GM12865 (cell line): ENCODE data around the gene MTURN.

ENCODE experiments used
- DNase-seq: peaks from one replicate; pipeline ENCODE4 v3.0.0; 2010; ENCODE audit warnings: low read depth
- H3K4me3 ChIP-seq: 2 replicates; pipeline ENCODE4 v1.5.1; 2011; ENCODE audit warnings: mild to moderate bottlenecking, low read depth, low read length, control low read depth
- CTCF ChIP-seq: IDR thresholded peaks from 2 replicates; pipeline ENCODE4 v1.5.1; 2011; ENCODE audit warnings: low read length, control low read depth, low read depth, inconsistent platforms; ENCODE audit not compliant: insufficient read depth; ENCODE audit errors: missing control alignments

MTURN gene

GRCh38 chr7:30114536-30115238 lies 20.1 kb upstream of the MTURN start:
- DNase-seq = peak; percentile 9
- no peak for TF ChIP-seq CTCF
- H3K4me3 ChIP-seq = no peak overlapping the region

DNA sequence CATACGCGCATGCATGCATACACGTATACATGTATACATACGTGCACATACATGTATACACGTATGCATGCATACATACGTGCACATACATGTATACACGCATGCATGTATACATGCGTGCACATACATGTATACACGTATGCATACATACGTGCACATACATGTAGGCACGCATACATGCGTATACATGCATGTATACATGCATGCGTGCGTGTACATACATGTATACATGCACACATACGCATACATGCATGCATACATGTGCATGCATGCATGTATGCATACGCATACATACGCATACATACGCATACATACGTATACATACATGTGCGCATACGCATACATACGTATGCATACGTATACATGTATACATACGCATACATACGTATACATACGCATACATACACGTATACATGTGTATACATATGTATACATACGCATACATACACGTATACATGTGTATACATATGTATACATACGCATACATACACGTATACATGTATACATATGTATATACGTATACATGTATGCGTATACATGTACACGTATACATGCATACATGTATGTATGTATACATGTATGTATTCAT lies 19.0 kb upstream of the MTURN start:
- no peak for DNase-seq
- TF ChIP-seq CTCF = no peak
- no peak overlapping the region for H3K4me3 ChIP-seq

- no peak for DNase-seq
- no peak overlapping the region for H3K4me3 ChIP-seq
- no peak for TF ChIP-seq CTCF
Observed at GRCh38 chr7:30116771-30117170, 18.0 kb upstream of the MTURN start.

- no peak for TF ChIP-seq CTCF
- no peak for DNase-seq
- H3K4me3 ChIP-seq = no peak overlapping the region
Observed at GRCh38 chr7:30117896-30118295, 16.9 kb upstream of the MTURN start.

- no peak for TF ChIP-seq CTCF
- H3K4me3 ChIP-seq = no peak overlapping the region
- DNase-seq = peak; percentile 6
Observed at GRCh38 chr7:30119890-30120577, 14.8 kb upstream of the MTURN start.

DNA sequence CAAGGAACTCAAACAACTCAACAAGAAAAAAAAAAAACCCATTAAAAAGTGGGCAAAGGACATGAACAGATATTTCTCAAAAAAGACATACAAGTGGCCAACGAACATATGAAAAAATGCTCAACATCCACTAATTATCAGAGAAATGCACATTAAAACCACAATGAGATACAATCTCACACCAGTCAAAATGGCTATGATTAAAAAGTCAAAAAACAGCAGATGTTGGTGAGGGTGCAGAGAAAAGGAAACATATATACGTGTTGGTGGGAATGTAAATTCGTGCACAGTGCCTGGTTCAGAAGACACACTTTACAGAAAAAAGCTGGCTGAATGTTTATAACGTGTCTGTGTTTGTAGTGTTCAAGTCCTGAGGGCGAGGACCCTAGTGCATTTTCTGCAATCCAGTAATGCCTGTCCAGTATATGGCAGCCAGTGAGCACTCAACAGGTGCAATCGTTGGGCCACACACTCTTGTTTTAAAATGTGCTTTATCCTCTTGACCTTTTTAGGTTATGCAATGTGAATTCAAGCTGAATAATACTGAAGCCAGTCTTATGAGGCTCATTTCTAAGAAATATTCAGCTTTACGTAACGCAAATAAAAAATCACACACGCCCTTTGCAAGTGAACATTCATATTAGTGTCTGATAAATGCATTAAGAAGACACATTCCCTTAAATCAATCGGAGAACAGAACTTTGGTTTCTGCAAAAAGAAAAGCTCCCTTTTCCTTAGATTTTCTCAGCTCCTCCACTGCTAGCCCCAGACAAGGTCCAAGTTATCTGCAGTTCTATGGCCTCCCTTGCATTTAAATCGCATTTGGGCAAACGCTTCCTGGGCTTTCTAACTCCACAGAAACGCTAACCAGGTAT lies 813 bp upstream of the MTURN start:
- DNase-seq = no peak
- no peak for TF ChIP-seq CTCF
- H3K4me3 ChIP-seq = peak overlapping the region; percentile 56
